Brain pericyte (primary cell): ENCODE measurements around the gene RETREG1.

Source experiments
- DNase-seq: peaks from one replicate; pipeline ENCODE4 v3.0.0-alpha.2; 2012; ENCODE audit warnings: low read depth, low spot score

The RETREG1 gene

DNA sequence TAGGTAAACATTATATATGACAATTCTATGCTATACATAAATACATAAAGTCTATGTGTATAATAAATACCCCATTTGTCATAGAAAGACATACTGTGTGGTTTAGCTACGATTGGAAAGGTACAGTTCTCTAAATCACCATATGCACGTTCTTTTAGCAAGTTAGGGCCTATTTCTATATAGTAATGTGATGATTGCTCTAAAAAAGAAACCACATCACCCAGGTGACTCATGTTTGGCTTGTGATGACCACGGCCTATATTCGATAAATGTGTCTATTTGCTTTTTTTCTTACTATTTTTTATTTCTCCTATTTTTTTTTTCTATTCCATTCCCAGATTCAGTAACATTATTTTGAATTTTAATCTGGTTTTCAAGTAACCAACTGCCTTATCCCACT is 34.7 kb downstream of the RETREG1 start:
- DNase-seq = no peak

DNA sequence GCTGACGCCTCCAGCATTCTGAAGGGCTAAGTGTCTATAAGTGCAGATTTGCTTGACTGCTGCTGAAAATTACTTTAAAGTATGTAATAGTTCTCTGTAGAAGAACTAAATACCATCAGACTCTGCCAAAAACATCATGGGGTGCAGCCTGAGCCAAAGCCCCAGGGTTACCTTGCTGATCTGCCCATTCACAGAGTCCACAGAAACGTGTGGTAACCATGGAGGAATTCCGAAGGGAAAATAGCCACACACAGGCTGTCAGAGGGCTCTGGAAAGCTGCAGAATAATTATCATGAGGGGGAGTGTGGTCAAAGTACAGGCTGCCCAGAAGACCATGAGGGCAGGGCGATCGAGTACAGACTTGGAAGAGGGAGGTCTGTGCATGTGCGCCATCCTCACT is 36.4 kb downstream of the RETREG1 start:
- DNase-seq = no peak

DNA sequence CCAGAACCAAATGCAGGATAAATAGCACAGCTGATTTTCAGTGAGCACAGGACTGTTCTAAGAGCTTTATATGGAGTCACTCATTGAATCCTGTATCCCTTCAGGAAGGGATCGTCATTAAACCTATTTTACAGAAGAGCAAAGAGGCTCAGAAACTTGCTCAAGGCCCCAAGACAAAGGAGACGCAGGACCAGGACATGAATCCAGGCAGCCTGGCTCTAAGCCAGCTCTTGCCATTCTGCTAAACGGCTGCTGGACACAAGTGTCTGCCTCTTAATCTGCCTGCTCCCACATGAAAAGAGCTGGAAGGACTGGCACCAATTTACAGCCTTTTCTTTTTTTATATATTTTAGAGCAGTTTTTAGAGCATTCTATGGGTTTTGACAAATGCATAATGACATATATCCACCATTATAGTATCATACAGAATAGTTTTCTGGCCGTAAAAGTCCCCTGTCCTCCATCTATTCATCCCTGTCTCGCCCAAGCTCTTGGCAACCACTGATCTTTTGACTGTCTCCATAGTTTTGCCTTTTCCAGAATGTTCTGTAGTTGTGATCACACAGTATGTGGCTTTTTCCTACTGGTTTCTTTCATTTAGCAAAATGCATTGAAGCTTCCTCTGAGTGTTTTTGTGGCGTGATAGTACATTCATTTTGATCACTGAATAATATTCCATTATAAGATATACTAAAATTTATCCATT is 37.5 kb downstream of the RETREG1 start:
- DNase-seq = no peak

GRCh38 chr5:16578474-16578883 is 38.3 kb downstream of the RETREG1 start:
- DNase-seq = no peak

GRCh38 chr5:16577677-16578076 is 39.1 kb downstream of the RETREG1 start:
- no peak for DNase-seq

DNA sequence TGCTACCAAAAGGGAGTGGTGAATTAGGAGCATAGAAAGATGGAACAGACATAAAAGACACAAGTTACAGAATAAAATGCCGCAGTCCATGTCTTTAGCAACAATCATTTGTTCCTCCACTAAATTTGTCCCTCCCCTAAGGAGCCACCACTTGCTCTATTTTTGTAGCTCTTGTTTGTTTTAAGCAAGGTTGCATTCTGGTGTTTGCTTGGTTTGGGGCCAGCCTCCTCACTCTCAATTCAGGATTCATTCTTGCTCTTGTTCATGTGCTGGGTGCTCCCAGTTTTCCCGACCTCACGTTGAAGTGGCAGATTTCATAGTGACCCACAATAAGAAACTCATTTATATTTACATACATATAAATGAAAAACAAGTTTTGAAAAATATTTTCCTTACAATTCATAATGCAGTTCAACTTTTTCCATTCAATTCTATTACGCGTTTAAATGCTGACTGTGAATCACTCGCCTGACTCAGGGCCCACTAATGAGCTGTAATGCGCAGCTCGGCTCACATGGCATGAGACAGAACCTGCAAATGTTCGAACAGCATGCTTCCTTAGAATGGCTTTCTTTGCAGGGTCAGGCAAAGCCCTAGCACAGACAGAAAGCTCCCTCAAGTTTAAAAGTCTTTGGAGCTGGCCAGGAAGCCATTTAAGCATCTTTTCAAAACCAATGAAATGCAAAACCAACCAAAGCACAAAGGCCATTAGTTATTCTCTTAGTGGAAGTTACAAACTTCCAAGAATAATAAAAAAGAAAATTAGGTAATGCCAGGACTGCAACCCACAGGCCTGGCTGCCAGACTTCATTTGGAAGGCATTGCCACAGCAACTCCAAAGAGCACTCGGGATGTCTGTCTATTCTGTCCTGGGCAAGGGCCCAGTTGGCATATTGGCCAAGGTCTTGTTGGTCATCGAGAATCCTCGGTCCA is 41.7 kb downstream of the RETREG1 start:
- no peak for DNase-seq

- no peak for DNase-seq
These were observed 43.4 kb downstream of the RETREG1 start for GRCh38 chr5:16573401-16573800.

DNA sequence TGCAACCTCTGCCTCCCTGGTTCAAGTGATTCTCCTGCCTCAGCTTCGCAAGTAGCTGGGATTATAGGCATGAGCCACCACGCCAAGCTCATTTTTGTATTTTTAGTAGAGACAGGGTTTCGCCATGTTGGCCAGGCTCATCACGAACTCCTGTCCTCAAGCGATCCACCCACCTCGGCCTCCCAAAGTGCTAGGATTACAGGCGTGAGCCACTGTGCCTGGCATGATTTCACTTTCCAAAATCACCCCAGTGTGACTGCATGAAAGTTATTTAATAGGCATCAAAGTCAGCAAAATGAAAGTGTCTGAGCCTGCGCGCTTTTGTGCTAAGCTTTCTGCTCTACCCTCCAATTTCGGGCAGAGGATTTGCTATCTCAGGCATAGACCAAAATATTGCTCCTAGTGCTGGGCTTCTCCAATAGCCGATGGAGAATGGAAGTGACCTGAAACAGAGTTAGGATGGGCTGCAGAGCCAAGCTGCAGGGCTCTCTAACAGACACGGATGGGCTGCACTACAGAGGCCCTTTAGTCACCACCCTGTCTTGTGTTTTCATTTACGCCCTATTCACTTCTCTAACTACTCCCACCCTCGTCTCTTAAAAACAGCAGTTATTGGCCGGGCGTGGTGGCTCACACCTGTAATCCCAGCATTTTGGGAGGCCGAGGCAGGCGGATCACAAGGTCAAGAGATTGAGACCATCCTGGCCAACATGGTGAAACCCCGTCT is 44.3 kb downstream of the RETREG1 start:
- no peak for DNase-seq

DNA sequence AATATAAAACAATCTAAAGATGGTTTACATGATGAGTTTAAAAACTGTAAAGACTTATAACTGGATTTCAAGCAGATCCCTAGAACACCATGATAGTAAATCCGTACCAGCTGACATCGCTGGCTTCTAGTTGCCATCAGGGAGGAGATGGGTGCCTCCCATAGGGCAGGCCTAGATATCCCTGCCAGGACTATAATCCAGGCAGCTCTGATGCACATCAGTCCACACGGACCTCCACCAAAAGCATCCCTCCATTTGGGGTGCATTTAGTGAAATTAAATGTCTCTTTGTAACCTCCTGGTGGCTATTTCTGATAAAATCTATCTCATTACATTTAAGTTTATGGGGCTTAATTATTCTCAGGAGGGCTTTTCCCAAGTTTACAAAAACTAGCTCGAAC is 45.8 kb downstream of the RETREG1 start:
- no peak for DNase-seq

GRCh38 chr5:16570121-16570815 is 46.5 kb downstream of the RETREG1 start:
- no peak for DNase-seq

GRCh38 chr5:16568875-16569580 is 47.8 kb downstream of the RETREG1 start:
- DNase-seq = no peak

DNA sequence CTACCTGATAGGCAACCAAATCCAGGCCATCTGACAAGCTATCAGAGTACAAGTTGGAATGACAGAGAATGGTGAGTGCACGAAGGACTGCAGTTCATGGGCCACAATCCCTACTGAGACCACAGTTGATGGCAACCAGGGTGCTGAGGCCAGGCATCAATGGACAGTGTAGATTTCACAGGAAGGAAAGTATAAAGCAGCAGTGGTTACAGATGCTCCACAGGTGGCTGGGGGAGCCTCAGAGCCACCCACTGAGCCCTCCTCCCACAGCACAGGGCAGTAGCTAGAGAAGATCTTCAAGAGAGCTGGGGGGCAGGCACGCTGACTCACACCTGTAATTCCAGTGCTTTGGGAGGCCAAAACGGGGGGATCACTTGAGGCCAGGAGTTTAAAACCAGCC is 49.4 kb downstream of the RETREG1 start:
- no peak for DNase-seq

DNA sequence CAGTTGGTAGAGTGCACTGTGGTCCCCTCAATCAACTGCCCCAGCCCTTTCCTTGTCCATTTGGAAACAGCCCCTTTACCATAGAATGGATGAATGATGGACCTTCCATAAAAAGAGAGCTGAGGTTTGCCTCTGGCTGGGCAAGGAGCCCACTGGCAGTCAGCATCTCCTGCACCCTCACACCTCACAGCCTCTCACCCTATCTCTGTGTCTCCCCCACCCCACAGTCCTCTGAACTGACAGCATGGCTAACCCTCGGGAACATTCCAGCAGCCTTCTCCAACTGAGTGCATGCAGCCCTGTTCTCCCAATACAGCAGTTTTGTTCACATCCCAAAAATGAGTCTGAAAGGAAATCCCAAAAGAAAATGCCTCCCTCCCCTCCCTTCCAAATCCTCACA is 51.7 kb downstream of the RETREG1 start:
- DNase-seq = no peak

GRCh38 chr5:16564248-16564867 is 52.4 kb downstream of the RETREG1 start:
- no peak for DNase-seq

DNA sequence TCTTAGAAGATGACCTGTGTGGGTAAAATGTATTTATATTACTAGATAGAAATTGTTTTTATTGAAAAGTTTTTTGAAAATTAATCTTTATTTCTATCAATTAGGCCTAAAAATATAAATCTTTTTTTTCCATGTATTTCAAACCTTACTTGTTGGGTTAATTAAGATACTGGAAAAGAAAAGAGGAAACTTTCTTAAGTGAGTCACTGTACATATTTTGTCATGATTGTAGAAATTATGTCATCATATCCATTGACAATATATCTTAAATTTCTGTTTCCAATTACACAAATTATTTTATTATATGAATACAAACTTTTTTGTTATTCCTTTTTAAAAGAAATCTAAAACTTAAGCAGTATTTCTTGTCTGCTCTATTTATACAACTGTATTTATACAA is 53.1 kb downstream of the RETREG1 start:
- no peak for DNase-seq

- DNase-seq = no peak
These were observed 55.1 kb downstream of the RETREG1 start for GRCh38 chr5:16561660-16562059.

- no peak for DNase-seq
These were observed 57.1 kb downstream of the RETREG1 start for GRCh38 chr5:16559702-16560101.

DNA sequence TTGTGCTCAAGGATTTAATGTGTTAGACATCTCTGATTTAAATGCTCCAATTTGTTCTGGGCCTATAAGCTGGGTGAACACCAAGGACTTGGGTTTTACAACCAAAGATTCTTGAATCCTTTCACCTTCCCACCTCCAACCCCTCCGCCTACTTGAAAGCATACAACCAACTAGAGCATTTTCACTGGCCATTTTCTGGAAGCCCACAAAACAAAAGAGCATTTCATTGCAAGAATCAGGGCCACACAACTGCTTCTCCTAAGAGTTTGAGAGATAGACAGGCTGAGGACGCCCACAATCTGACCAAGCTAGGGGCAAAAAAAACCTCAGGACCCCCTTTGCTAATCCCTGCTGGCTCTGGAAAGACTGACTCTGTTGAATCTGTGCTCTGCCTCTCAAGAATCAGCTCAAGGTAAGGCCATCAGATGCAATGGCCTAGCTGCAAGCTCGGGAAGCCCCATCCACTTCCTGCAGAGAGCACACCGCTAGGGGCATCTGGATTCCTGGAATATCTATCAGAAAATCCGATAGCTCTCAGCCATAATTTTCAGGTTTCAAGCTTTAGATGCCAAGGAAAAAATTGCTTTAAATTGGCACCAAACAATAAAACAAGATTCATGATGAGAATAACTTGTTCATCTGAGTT is 57.7 kb downstream of the RETREG1 start:
- DNase-seq = no peak

- no peak for DNase-seq
These were observed 59.3 kb downstream of the RETREG1 start for GRCh38 chr5:16557477-16557876.

GRCh38 chr5:16554110-16554509 is 62.7 kb downstream of the RETREG1 start:
- DNase-seq = no peak
